Retinal pigment epithelial cell (primary cell): Measurements from ENCODE around the gene AEN.
A peak's percentile ranks its signal among the peaks of the same experiment; 100 is the strongest.
"Not testable (repeated sequence)": the region's sequence is repeated elsewhere in the genome, so short reads cannot be mapped to it uniquely, and the experiment has no call there.

Experiments used
- DNase-seq: peaks from one replicate; pipeline ENCODE4 v3.0.0-alpha.2; 2010; ENCODE audit warnings: low read depth
- H3K4me3 ChIP-seq: 2 replicates; pipeline ENCODE4 v1.5.1; 2011; ENCODE audit warnings: mild to moderate bottlenecking, low read length, control low read depth, moderate library complexity
- CTCF ChIP-seq: conservative IDR thresholded peaks from 2 replicates; pipeline ENCODE4 v1.5.1; 2011; ENCODE audit warnings: low read depth, low read length, control low read depth, inconsistent platforms

Gene AEN

DNA sequence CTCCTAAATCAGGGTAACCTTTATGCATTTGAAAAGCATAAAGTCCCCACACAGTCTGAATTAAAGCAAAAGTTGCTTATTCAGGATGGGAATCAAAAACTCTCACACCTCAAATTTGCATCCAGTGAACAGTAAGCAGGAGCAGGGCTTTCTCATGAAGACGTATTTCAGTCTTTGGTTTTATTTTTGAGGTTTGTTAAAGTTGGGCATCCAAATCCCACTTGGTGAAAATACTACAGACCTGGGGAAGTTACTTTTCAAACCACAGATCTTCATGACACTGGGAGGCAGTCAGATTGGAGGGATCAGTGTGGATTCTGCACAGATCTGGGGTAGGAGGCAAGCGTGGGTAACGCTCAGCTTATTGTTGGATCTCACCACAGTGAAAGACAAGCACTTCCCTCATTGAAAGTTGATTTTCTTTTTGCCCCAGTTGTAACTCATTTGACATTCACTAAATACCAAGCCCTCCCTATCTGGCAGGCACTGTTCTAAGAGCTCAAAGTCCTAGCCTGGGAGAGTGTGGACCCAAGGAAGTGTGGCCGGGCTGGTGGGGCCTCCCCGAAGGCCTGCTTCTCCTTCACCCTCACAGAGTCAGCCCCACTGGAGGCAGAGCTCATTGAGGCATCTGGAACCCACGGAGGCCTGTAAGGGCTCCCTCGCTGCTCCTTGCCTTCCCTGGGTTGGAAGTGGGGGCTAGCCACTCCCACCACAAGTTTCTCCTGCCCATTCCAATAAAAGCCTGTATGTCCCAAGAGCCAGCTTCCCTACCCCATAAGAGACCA lies 16.9 kb downstream of the AEN start:
- H3K4me3 ChIP-seq = peak overlapping the region; percentile 26
- no peak for TF ChIP-seq CTCF
- DNase-seq = no peak

GRCh38 chr15:88638626-88639372 lies 17.7 kb downstream of the AEN start, which contains the start of gene ISG20:
Gene ISG20, plus strand, starts transcription at chr15:88639016. Its CDS starts 351 bp downstream, at chr15:88639367.
- DNase-seq = peak; percentile 95
- peak within 1 kb of the TSS; percentile 26 for H3K4me3 ChIP-seq
- TF ChIP-seq CTCF = peak; percentile 48

DNA sequence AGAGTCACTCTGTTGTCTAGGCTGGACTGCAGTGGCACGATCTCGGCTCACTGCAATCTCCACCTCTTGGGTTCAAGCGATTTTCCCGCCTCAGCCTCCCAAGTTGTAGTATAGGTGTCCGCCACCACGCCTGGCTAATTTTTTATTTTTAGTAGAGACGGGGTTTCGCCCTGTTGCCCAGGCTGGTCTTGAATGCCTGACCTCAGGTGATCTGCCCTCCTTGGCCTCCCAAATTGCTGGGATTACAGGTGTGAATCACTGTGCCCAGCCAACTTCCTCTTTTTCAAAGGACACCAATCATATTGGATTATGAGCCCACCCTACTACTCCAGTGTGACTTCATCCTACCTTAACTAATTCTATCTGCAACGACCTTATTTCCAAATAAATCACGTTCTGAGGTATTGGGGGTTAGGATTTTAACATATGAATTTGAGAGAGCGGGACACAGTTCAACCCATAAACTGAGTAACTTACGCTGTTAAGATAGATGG lies 20.9 kb downstream of the AEN start:
- no peak for DNase-seq
- TF ChIP-seq CTCF = no peak
- no peak overlapping the region for H3K4me3 ChIP-seq

GRCh38 chr15:88642514-88642913 lies 21.4 kb downstream of the AEN start:
- not testable (repeated sequence) for H3K4me3 ChIP-seq, DNase-seq

DNA sequence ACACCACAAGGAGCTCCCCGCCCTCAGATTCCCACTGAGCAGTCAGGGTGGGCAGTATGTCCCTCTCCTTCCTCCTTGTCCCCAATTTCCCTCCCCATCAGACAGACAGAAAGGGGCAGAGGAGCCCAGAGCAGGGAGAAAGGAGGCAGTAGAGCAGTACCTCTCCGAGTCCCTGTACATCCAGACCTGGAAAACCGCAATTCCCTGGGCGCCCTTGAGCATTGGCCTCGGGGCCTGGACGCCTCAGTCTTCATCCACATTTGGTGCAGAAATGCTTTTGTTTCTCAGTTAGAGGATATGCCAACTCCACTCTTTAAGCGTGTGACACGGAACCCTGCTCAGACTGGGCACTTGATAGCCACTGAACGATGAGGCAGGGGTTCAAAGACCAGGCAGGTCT lies 23.6 kb downstream of the AEN start:
- no peak for TF ChIP-seq CTCF
- H3K4me3 ChIP-seq = no peak overlapping the region
- DNase-seq = no peak

GRCh38 chr15:88645171-88646087 lies 24.3 kb downstream of the AEN start:
- no peak for DNase-seq
- H3K4me3 ChIP-seq = no peak overlapping the region
- TF ChIP-seq CTCF = no peak

GRCh38 chr15:88646088-88646405 lies 24.9 kb downstream of the AEN start:
- H3K4me3 ChIP-seq = no peak overlapping the region
- DNase-seq = no peak
- no peak for TF ChIP-seq CTCF
